ENCODE data around the gene ACSM3.
"Not testable (repeated sequence)": the region's sequence is repeated elsewhere in the genome, so short reads cannot be mapped to it uniquely, and the experiment has no call there.

The ACSM3 gene

DNA sequence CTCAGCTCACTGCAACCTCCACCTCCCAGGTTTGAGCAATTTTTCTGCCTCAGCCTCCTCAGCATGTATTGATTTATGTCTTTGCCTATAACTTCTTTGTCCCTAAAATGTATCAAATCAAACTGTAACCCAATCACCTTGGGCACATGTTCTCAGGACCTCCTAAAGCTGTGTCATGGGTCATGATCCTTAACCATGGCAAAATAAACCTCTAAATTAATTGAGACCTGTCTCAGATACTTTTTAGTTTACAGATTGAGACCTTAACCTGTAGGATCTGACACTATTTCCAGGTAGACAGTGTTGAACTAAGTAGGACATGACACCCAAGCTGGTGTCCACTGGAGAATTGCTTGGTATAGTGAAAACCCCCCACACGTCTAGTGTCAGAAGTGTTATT lies 2.6 kb upstream of the ACSM3 start:
- no peak for DNase-seq

DNA sequence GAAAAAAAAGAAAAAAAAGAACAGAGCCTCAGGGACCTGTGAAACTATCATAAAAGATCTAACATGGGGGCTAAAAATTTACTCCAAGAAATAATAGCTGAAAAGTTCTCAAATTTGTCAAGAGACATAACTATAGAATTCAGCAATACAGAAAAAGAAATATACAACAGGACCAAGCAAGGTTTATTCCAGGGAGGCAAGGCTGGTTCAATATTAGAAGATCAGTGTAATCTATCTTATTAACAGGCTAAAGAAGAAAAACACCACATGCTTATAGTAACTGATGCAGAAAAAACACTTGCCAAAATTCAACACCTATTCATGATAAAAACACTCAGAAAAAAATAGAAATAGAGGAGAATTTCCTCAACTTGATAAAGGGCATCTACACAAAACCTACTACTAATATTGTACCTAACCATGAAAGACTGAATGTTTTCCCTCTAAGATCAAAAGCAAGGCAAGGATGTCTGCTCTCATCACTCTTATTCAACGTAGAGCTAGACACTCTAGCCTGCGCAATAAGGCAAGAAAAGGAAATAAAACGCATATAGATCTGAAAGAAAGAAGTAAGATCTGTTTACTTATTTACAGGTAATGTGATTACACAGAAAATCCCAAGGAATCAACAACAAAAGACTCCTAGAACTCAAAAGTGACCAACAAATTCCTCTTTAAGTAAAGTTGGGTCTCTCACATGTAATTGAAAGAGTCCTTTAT lies 1.2 kb upstream of the ACSM3 start:
- DNase-seq, result no peak

DNA sequence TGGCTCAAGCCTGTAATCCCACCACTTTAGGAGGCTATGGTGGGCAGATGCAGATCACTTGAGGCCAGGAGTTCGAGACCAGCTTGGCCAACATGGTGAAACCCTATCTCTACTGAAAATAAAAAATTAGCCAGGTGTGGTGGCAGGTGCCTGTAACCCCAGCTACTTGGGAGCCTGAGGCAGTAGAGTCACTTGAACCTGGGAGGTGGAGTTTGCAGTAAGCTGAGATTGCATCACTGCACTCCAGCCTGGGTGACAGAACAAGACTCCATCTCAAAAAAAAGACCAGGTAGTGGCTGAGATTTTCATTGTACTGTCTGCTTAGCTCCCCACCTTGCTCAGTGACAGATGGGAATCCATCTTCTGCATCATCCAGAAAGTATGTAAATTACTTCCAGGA lies 634 bp downstream of the ACSM3 start:
- DNase-seq, result not testable (repeated sequence)

DNA sequence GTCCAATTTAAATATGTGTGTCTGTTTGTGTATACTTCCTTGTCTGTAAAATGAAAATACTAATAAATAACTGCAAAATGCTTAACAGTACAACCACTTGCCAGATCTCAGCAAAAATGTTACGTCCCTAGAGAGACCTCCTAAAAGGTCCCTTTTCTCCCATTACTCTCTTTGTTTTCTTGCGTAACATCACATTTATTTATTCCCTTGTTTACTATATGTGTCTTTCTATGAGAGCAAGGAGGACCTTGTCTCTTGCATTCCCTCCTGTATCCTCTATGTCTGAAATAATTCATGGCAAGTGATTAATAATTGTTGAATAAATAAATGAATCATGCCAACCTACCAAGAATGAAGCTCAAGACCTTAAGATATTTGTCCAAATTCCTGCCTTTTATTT lies 1.9 kb downstream of the ACSM3 start:
- no peak for DNase-seq

DNA sequence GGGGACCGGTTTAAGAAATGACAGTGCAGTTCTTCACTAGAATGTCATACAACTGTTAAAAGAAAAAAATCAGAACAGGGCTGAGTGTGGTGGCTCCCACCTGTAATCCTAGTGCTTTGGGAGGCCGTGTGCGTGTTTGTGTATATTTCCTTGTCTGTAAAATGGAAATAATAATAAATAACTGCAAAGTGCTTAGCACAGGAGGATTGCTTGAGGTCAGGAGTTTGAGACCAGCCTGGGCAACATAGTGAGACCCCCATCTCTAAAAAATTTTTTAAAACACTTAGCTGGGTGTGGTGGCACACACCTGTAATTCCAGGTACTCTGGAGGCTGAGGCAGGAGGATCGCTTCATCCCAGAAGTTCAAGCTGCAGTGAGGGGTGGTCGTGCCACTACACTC lies 2.5 kb downstream of the ACSM3 start:
- DNase-seq, result no peak

DNA sequence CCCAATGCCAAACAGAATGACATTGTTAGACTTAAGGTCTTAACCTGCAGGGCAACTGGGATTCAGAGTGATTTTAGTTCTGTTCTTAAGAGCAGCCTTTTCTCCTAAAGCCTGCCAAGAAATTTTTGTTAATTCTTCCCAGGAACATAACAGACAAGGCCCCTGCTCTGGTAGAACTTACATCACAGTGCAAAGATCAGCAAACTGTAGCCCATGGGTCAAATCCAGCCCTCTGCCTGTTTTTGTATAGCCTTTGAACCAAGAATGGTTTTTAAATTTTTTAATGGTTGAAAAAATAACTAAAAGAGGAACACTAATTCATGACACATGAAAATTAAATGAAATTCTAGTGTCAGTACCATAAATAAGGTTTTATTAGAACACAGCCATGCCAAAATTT lies 3.8 kb downstream of the ACSM3 start:
- DNase-seq, result no peak

DNA sequence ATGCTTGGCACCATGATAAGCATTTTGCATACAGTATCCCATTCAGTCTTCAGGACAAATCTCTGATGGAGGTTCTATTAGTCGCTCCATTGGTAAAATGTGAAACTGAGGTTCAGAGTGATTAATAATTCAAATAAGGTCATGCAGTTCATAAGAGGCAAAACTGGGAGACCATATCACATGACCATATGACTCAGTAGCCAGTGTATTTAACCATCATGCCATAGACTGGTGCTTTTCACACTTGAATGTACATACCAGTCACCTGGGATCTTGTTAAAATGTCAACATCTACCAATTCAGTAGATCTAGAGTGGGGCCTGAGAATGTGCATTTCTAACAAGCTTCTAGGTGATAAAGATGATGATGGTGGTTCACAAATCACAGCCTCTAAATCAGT lies 4.3 kb downstream of the ACSM3 start:
- no peak for DNase-seq

DNA sequence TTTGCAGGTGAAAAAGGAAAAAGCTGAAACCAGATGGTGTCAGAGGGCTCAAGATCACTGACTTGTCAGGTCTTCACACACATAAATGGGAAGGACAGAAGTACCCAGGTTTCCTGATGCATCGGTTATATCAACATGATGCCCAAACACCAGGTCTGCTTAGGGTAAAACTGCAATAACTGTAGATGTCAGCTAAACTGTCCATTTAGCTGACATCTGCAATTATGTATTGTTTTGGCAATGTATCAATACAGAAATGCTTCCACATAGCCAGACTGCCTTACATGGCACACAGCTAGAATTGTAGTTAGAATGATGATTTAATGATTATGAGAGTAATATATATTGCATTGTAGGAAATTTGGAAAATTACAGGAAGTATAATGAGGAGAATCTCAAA lies 5.0 kb downstream of the ACSM3 start:
- no peak for DNase-seq

DNA sequence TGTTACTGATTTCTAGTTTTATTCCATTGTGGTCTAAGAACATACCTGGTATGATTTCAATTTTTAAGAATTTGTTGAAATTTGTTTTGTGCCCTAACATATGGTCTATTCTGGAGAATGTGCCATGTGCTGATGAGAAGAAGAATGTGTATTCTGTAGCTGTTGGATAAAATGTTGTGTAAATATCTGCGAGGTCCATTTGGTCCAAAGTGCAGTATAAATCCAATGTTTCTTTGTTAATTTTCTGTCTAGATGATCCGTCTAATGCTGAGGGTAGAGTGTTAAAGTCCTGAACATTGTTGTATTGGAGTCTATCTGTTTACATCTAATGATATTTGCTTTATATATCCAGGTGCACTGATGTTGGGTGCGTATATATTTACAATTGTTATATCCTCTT lies 9.9 kb downstream of the ACSM3 start:
- no peak for DNase-seq

DNA sequence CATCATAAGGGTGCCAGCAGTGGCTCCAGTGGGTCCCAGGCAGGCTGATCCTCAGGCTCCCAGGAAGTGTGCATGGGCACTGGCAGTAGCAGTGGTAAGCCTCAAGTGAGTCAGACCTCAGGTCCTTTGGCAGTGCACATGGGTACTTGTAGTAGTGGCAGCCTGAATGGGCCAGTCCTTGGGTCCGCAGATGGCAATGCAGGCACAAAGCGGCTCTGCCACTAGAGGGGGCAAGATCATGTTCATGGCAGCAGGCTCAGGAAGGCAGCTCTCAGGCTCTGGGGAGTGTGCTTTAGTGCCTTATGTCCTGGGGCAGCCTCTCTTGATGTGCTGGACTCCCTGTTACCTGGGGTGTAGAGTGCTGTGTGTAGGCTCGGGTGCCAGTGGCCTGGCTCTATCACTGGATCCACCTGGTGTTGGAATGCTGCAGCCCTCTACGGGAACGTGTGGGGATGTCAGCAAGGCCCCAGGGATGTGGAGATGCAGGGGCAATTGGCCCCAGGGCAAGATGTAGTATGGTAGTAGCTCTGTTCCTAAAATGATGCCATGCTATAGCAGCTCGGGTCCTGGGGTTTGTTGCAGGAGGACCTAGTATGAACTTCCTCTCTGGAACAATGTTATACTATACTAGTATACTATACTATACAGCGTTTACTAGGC lies 11.0 kb downstream of the ACSM3 start:
- DNase-seq, result peak; percentile 32 to 51

DNA sequence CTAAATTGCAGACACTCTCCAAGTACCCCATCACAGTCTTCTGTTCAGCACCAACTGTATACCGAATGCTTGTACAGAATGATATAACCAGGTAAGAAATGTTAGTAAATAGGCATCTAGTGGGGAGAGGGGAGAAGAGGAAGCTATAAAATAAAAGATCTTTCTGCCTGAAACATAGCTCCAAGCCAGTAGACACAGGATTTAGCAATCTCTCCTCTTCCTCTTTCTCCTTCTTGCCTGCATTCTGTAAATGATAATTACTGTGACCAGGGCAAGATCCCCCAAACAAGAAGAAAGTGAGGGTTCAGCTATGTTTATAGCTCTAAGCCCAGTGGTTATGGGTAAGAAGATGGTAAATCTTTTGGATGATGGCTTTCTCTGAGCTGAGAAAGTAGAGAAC lies 17.9 kb downstream of the ACSM3 start:
- DNase-seq, result no peak

DNA sequence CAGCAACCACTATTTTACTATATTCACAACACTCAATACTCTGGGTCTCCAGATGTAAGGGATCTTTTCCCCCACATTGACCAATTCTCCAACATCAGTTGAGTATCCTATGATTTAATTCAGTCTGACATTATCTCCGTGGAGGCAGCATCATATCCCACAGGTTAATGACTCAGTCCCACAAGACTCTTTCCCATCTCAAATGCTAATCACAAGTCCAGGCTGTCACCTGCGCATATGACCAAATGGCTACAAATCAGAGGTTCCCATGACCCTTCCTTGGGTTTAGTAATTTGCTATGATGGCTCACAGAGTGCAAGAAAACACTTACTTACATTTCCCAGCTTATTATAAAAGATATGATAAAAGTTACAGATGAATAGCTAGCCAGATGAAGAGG lies 18.7 kb downstream of the ACSM3 start:
- no peak for DNase-seq

DNA sequence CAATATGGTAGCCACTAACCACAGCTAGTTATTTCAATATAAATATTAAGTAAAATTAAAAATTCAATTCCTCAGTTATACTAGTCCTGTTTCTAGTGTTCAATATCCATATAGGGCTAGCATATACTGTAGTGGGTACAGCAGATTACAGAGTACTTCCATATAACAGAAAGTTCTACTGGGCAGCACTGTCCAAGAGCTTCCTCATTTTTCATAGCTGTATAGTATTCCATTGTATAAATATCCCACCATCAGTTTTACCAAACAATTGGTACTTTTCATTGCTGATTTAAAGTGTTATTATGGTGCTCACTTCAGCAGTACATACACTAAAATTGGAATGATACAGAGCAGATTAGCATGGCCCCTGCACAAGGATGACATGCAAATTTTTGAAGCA lies 20.4 kb downstream of the ACSM3 start:
- DNase-seq, result no peak

DNA sequence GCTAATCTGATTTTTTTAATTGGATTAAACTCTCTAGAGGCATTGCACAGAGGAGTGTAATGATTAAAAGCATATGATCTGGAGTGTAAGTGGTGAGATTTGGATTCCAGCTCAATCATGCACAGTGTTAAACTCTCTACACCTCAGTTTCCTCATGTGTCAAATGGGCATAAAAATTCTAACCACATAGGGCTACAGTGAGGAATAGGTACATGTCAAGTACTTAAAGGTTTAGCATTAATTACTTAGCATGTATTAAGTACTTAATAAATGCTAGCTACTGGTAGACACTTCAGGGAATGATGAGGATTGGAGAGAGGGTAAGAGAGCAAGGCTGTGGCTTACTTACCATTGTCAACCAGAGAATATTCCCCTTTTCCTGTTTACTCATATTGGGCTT lies 25.3 kb downstream of the ACSM3 start:
- no peak for DNase-seq

DNA sequence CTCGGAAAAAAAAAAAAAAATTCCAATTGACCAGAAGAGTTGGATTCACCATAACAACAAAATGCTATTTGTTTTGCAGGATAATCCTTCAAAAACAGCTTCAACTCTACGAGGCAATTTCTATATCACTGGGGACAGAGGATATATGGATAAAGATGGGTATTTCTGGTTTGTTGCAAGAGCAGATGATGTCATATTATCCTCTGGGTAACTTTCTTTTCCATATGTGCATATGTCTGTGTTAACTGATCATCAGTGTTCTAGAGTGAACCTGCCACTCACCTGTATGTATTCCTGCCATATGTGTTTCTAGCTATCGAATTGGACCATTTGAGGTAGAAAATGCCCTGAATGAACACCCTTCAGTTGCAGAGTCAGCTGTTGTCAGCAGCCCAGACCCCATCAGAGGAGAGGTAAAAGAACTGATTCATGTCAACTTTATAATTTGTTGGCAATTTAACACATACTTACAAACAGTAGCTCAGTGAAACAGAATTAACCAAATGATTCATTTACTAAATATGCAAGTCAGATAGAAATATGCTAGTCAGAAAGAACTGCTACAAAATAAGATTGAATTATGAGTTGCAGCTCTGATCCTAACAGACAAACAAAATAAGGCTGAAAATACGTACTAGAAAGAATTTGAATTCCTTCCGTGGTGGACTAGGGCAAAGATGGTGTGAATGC lies 28.3 kb downstream of the ACSM3 start:
- DNase-seq, result no peak

DNA sequence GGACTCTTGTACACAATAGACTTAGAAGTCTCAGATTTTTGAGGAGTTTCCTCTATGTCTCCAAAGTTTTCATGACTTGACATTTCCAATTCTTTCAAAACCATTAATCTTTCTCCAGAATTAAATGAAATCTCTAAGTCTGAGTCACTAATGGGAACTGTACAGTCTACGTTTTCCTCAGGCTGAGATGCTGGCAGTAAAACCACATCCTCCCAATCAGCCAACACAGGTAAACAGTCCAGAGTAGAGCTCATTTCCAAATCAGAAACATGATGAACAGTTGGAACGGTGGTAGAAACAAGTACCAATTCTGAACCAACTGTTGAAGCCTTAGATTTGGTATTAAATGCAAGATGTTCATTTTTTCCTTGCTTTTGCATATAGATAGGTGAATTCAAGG lies 34.5 kb downstream of the ACSM3 start:
- no peak for DNase-seq

DNA sequence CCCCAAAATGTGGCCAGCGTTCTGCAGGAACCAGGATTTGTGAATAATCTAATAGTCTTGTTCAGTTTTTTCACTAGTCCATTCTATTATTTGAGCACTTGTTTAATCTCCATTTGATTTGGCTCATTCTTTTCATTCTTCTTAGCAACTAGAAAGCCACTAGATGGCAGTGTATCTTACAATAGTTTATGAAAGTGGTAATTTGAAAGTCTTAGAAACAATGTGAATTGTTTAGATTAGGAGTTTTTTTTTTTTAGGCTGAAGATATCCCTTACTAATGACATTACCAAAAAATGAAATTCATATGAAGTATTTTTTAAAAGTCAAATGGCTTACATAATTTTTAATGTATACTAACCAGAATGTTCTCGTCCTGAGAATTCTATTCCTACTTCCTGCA lies 35.8 kb downstream of the ACSM3 start:
- no peak for DNase-seq

DNA sequence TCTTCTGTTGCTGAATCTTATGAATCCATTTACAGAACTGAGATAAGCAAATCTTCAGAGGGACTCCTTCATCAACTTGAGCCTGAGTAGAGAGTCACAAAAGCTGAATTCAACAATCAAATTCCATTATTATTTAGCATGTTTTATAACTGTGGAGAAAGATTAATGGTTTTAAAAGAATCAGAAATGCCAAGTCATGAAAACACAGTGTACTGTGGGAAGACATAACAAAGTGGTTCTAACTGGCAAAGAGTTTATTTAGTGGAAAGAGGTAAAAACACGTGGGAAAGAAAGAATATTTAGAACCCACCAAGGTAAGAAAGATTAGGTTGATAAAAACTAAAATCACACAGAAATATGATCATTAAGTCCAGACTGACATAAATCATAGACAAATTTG lies 37.5 kb downstream of the ACSM3 start:
- DNase-seq, result no peak

DNA sequence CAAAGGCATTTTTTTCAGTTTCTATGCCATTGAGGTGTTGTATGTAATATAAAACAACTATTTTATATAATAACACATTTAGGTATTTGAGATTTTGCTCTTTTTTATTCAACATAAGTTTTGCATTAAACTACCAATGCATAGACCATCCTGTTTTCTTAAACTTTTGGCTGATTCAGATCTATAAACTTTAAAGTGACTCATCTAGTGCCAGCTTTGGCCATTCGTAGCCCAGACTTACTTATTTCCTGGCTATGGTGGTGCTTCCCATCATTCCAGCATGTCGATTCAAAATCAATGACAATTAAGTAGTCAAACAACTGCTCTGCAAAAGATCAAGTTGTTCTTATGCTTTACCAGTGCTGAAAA lies 39.4 kb downstream of the ACSM3 start:
- DNase-seq, result no peak

DNA sequence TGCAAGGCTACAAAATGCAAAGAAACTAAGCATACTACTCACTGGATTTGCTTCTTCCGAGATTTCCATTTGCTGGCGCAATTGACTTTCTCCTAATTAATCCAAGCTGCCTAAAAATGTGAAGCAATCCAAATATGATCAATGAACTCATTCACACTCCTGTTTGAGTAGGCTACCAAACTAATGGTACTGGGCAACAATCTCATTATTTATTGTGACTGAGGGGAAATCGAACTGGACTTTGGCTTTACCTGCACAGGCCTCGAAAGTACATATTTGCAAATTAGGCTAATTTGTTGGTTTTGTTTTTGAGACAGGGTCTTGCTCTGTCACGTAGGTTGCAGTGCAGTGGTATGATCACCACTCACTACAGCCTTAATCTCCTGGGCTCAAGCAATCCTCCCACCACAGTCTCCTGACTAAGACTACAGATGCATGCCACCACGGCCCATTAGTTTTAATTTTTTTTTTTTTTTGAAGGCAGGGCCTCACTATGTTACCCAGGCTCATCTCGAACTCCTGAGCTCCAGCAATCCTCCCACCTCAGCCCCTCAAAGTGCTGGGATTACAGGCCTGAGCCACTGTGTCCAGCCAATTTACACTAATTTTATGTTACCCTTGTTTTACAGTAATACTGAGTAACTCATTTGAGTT lies 39.9 kb downstream of the ACSM3 start:
- no peak for DNase-seq

DNA sequence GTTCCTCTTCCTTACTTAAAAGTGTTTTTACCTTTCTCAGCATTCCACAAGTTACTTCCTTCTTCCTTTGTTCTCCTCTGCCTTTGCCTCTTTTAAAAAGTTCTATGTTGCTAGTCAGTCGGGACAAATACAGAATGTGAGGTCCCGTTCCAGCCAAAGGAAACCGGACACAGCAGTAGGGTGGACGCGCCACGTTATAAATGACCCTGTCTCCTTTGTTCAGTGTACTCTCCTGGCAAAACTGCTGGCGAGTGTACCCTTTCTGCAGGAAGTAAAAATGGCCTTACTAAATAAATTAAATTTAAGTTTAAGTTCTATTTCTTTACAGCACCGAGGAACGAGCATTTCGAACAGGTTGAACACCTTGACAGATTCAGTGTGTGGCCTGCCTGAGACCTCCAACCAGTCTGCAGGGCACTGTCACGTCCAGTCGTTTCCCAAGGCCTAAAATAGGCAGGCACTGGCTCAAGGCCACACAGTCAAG lies 41.9 kb downstream of the ACSM3 start:
- not testable (repeated sequence) for DNase-seq

DNA sequence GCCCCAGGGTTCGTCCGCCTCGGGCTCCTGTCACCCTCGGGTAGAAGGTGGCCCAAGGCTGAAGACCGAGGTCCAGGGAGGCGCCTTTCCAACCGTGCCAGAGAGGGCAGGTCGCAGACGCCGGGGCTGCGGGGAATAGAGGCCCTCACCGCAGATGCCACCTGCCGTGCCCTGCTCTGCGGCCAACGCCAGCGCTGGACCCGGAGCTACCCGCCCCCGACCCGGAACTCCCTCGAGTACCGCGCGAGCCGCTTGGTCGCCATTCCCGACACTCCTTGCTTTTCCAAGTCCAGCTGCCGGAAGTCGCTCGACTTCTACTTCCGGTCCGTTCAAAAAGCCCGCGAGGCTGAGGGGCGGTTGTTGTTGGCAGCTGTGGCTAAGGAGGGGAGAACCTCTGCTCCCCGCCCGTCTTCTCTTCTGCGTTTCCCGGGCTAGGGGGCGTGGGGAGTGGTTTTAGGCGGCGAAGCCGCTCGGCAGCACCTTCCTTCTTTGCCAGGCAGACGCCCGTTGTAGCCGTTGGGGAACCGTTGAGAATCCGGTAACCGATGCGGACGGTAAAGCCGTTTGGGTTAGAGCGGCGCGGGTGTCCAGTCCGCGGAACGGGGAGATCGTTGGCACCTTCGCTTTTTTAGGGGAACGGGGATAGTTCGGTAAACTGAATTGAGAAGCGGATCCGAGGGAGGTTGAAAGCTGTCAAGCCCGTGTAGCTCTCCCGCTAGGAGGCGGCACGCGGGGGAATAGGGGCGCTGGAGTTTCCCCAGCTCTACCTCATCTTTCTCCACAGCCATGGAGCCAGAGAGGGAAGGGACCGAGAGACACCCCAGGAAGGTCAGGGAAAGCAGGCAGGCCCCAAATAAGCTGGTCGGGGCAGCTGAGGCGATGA lies 42.6 kb downstream of the ACSM3 start, which contains the start of the genes ERI2 and REXO5:
Gene ERI2 (minus strand): TSS at position 305 of the 883 bp plus-strand sequence. CDS start 42 bp downstream, at position 263.
Gene REXO5 (plus strand): TSS at position 360 of the 883 bp plus-strand sequence. CDS start 427 bp downstream, at position 787.
- DNase-seq, result peak; percentile 65 to 69
